MCF 10A (cell line): ENCODE results near the gene RALGPS1. TPM values are rescaled to one million over a fixed set of nuclear protein-coding genes. Genes with fewer than 3 reads are reported as not detected.

ENCODE experiments used
- BruUV-seq: library from RNA; stranded (reverse); fragments of 400-500 nt; replicated peaks from 2 replicates; lab custom pipeline; 2021; lab: Mats Ljungman, UMichigan
- CTCF ChIA-PET: fragments of 300-600 bp; sonication (Branson Sonifier 250); formaldehyde crosslinking; extraction: SDS; loops from one replicate; lab custom pipeline; 2021; ENCODE audit warnings: antibody characterized with exemption, inconsistent platforms; lab: Yijun Ruan, JAX
- POLR2A ChIA-PET: fragments of 300-600, 350-650 bp; sonication (Branson Sonifier 250); formaldehyde crosslinking; extraction: SDS; loops from one replicate; lab custom pipeline; 2020; ENCODE audit warnings: antibody characterized with exemption, inconsistent platforms; lab: Yijun Ruan, JAX
- DNase-seq: peaks from one replicate; pipeline ENCODE4 v3.0.0-alpha.2; 2018; ENCODE audit not compliant: unreplicated experiment
- H3K27ac Mint-ChIP-seq: one replicate; pipeline ENCODE4 v1.8.0; 2022; ENCODE audit warnings: mild to moderate bottlenecking, low read depth, mixed read lengths; ENCODE audit not compliant: unreplicated experiment
- H3K27me3 Mint-ChIP-seq: one replicate; pipeline ENCODE4 v1.8.0; 2022; ENCODE audit warnings: mixed read lengths; ENCODE audit not compliant: insufficient read depth, unreplicated experiment
- H3K36me3 Mint-ChIP-seq: one replicate; pipeline ENCODE4 v1.8.0; 2022; ENCODE audit warnings: mild to moderate bottlenecking, moderate library complexity, mixed read lengths; ENCODE audit not compliant: insufficient read depth, unreplicated experiment
- H3K4me1 Mint-ChIP-seq: one replicate; pipeline ENCODE4 v1.8.0; 2022; ENCODE audit warnings: mixed read lengths; ENCODE audit not compliant: insufficient read depth, unreplicated experiment
- H3K4me3 Mint-ChIP-seq: one replicate; pipeline ENCODE4 v1.8.0; 2022; ENCODE audit warnings: mild to moderate bottlenecking, moderate library complexity, mixed read lengths; ENCODE audit not compliant: unreplicated experiment
- H3K9me3 Mint-ChIP-seq: one replicate; pipeline ENCODE4 v1.8.0; 2022; ENCODE audit warnings: mixed read lengths; ENCODE audit not compliant: unreplicated experiment
- CTCF ChIP-seq: fragments of 200-600 bp; IDR thresholded peaks from one replicate; pipeline ENCODE4 v1.8.0; 2022; ENCODE audit warnings: antibody characterized with exemption, mild to moderate bottlenecking; ENCODE audit not compliant: unreplicated experiment
- intact Hi-C: fragments of 100-400 bp; cut with micrococcal nuclease; formaldehyde crosslinking; loops from 2 replicates; pipeline ENCODE4 v1.14.1; 2022
- total RNA-seq: library from RNA; stranded (reverse); gene quantifications from 2 replicates; pipeline ENCODE4 v1.2.3, GENCODE V29; 2022

Gene RALGPS1
- total RNA-seq, 1 experiment from 2014 or later = 2.4 TPM

DNA sequence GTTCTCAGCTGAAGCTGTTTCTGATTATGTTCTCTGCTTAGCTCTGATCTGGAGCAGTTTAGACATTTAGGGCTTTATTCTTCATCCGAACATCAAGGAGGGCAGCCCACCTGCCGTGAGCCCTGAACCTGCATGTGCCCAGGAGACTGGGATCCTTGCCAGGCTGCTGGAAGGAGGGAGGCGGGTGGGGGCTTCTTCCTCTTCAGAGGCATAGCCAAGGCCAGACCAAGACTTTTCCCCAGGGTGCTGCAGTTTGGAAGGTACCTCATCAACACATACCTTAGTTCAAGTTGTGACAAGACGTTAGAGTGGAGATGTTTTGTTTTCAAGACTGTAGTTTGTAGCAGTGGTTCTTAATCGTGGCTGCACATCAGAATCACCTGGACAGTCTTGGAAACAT, 64.9 kb downstream of the RALGPS1 start:
- intact Hi-C loops = no loop called here
- no peak overlapping the region for H3K27ac Mint-ChIP-seq
- peaks cover 23% of the 10 kb centered on the region for H3K27me3 Mint-ChIP-seq
- BruUV-seq = no TSS peak
- H3K36me3 Mint-ChIP-seq = no peaks in the 10 kb centered on the region
- H3K4me1 Mint-ChIP-seq = peaks cover 1% of the 10 kb centered on the region
- POLR2A ChIA-PET = no interaction called here
- H3K4me3 Mint-ChIP-seq = no peak overlapping the region
- CTCF ChIA-PET = interaction anchor here (0.9 kb wide), 1 partner anchor 14 kb away, joined by 3 read pairs; no protein-coding TSS in a partner anchor
- no peak for TF ChIP-seq CTCF
- no peak for DNase-seq
- peaks cover 8% of the 10 kb centered on the region for H3K9me3 Mint-ChIP-seq

- intact Hi-C loops = no loop called here
- no peak for DNase-seq
- H3K27ac Mint-ChIP-seq = no peak overlapping the region
- no peak for TF ChIP-seq CTCF
- ChIA-PET POLR2A (no interaction called here), CTCF (no interaction called here)
- peaks cover 23% of the 10 kb centered on the region for H3K27me3 Mint-ChIP-seq
- peaks cover 8% of the 10 kb centered on the region for H3K9me3 Mint-ChIP-seq
- H3K36me3 Mint-ChIP-seq = no peaks in the 10 kb centered on the region
- no TSS peak for BruUV-seq
- H3K4me3 Mint-ChIP-seq = no peak overlapping the region
- peaks cover 9% of the 10 kb centered on the region for H3K4me1 Mint-ChIP-seq
These were observed 65.6 kb downstream of the RALGPS1 start for GRCh38 chr9:126980231-126980630.

GRCh38 chr9:126981218-126981617, 66.6 kb downstream of the RALGPS1 start:
- Mint-ChIP-seq H3K4me3 (no peak overlapping the region), H3K9me3 (peaks cover 8% of the 10 kb centered on the region), H3K36me3 (no peaks in the 10 kb centered on the region), H3K27ac (no peak overlapping the region), H3K27me3 (peaks cover 23% of the 10 kb centered on the region), H3K4me1 (peaks cover 19% of the 10 kb centered on the region)
- BruUV-seq = no TSS peak
- CTCF ChIA-PET = interaction anchor here (0.7 to 1.1 kb wide), 3 partner anchors 16 to 216 kb away, joined by 3 read pairs; no protein-coding TSS in a partner anchor
- TF ChIP-seq CTCF = no peak
- intact Hi-C loops = no loop called here
- POLR2A ChIA-PET = no interaction called here
- no peak for DNase-seq

DNA sequence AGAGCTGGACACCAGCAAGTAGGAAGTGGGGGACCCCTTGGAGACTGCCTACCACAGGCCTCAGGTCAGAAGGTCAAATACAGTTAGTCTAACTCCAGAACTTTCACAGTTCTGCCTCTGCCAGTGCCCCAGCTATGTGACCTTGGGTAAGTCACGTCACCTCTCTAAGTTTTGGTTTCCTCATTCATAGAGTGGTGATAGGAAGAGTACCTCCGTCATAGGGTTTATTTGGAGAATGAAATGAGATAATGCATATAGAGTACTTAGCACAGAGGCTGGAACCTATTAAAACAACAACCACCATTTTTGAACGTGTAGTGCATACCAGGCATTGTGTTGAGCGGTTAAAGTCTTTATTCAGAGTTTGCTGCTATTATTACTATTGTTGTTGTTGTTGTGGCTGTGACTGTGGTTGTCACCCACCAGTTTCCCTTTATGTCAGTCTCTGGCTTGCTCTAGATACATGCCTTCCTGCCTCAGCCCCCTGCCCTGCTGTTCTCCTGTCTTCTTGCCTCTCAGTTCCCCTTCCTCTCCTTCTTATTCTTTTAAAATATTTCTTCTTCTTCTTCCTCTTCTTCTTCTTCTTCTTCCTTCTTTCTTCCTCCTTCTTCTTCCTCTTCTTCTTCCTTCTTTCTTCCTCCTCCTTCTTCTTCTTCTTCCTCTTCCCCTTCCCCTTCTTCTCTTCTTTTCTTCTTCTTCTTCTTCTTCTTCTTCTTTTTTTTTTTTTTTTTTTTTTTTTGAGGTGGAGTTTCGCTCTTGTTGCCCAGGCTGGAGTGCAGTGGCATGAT, 67.8 kb downstream of the RALGPS1 start:
- BruUV-seq = no TSS peak
- ChIA-PET POLR2A (no interaction called here), CTCF (interaction anchor here (1.1 kb wide), 1 partner anchor 17 kb away, joined by 3 read pairs; no protein-coding TSS in a partner anchor)
- Mint-ChIP-seq H3K9me3 (peaks cover 8% of the 10 kb centered on the region), H3K4me1 (peaks cover 31% of the 10 kb centered on the region), H3K27ac (no peak overlapping the region), H3K27me3 (peaks cover 26% of the 10 kb centered on the region), H3K36me3 (no peaks in the 10 kb centered on the region), H3K4me3 (no peak overlapping the region)
- no peak for TF ChIP-seq CTCF
- DNase-seq = no peak
- intact Hi-C loops = no loop called here
